Right atrium auricular region (tissue), 2 donors: ENCODE results near the gene ANKRD29. TPM values are rescaled to one million over a fixed set of nuclear protein-coding genes. Genes with fewer than 3 reads are reported as not detected.

Experiments
- DNase-seq: peaks from one replicate; pipeline ENCODE4 v3.0.0-alpha.2; 2019; ENCODE audit warnings: low spot score
- H3K27ac ChIP-seq, 2 donors: fragments of 200-600 bp; sonication (generic); 1 replicate in 1 of 2; 2 replicates in 1 of 2; pipeline ENCODE4 v1.5.1; 2016 to 2019
- H3K27me3 ChIP-seq, 2 donors: fragments of 200-600 bp; sonication (generic); one replicate each; pipeline versions ENCODE4 v1.5.1 to v1.6.0; 2017 to 2019
- H3K36me3 ChIP-seq: fragments of 200-600 bp; sonication (generic); one replicate; pipeline ENCODE4 v1.5.1; 2016
- H3K4me1 ChIP-seq, 2 donors: fragments of 200-600 bp; sonication (generic); one replicate each; pipeline versions ENCODE4 v1.5.1 to v1.6.0; 2017 to 2019
- H3K4me3 ChIP-seq, 2 donors: fragments of 200-600 bp; sonication (generic); 1 replicate in 1 of 2; 2 replicates in 1 of 2; pipeline ENCODE4 v1.5.1; 2017 to 2019; ENCODE audit warnings: mild to moderate bottlenecking in 1 of 2, moderate library complexity in 1 of 2
- H3K9me3 ChIP-seq, 2 donors: fragments of 200-600 bp; sonication (generic); one replicate each; pipeline ENCODE4 v1.5.1; 2019
- total RNA-seq, 2 donors: library from RNA; depleted of rRNA; stranded (reverse); fragments of >200 nt; gene quantifications; one replicate each; pipeline ENCODE4 v1.1.0, GENCODE V29; 2016
- TF ChIP-seq, protein P1 (sequence below), 2 donors: fragments of 200-600 bp; sonication (generic); IDR thresholded peaks; one replicate each; pipeline ENCODE4 v1.5.1; 2019; ENCODE audit warnings: antibody characterized with exemption in 2 of 2

Gene ANKRD29
- total RNA-seq, 2 donors from 2014 or later, result 2.2 to 3.5 TPM

DNA sequence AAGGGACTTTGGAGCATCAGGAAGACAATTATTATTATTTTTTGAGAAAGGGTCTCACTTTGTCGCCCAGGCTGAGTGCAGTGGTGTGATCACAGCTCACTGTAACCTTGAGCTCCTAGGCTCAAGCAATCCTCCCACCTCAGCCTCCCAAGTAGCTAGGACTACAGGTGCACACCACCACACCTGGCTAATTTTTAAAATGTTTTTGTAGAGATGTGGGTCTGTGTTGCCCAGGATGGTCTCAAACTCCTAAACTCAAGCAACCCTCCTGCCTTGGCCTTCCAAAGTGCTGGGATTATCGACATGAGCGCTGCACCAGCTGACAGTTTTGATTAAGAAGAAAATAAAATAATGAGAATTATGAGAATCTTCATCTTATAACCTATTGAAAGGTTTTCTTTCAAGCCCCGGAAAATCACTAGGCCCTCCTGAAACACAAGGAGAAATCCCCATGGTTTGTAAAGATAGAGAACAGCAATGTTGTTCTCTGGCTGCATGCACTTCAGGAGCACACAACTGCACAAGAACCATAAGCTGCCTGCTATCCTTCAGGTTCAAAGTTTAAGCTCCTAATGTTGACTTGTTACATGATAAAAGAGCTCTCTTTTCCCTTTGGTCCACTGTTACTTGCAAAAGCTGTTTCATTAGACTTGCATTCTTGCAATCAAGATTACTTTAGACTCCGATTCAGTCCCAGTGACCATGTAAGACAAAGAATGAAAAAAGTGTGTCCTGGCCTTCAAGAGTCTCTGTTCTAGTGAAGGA lies 93.2 kb downstream of the ANKRD29 start:
- Histone ChIP-seq H3K36me3 (peaks cover 46% of the 10 kb centered on the region), H3K27me3 (no peaks in the 10 kb centered on the region), H3K4me1 (peaks cover 0 to 28% of the 10 kb centered on the region in 2 donors), H3K4me3 (no peak overlapping the region), H3K27ac (no peak overlapping the region), H3K9me3 (no peaks in the 10 kb centered on the region)
- TF ChIP-seq, protein P1, sequence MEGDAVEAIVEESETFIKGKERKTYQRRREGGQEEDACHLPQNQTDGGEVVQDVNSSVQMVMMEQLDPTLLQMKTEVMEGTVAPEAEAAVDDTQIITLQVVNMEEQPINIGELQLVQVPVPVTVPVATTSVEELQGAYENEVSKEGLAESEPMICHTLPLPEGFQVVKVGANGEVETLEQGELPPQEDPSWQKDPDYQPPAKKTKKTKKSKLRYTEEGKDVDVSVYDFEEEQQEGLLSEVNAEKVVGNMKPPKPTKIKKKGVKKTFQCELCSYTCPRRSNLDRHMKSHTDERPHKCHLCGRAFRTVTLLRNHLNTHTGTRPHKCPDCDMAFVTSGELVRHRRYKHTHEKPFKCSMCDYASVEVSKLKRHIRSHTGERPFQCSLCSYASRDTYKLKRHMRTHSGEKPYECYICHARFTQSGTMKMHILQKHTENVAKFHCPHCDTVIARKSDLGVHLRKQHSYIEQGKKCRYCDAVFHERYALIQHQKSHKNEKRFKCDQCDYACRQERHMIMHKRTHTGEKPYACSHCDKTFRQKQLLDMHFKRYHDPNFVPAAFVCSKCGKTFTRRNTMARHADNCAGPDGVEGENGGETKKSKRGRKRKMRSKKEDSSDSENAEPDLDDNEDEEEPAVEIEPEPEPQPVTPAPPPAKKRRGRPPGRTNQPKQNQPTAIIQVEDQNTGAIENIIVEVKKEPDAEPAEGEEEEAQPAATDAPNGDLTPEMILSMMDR (IDR thresholded peaks at IDR 0.05), result no peak
- no peak for DNase-seq

DNA sequence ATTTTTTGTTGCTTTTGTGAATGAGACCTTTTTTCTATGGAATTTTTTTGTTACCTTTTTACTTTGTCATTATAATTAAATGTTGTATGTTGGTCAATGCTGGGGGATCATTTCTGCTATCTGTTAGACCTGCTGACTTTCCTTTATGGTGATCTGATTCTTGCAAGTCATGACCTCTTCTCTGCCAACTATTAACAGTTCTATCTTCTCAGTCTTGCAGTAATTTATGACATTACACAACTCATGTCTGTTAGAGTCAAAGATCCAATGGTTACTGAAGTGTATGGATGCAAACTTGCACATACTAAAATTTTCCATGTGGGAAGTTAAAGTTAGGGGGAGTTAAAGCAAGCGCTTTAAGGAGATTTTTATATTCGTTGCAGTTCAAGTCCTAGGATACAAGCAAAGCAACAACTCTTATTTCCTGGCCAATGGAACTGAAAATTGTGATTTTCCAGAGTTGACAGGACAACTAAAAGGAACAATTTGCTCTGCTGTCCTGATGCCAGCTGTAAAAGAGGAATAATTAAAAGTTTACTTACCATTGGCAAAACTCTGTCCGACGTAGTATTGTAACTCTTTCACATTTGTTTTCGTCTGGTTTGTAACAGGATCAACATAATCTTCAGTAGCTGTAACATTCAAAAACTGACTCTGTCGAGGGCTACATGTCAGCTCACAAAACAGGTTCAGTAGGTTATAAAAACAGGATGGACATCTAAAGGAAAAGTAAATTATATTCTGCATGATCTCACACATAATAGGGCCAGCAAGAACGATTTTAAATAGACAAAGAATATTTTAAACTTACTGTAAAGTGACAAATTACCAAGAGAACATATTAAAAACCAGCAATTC lies 94.2 kb downstream of the ANKRD29 start:
- no peak overlapping the region for H3K4me3 ChIP-seq
- no peak overlapping the region for H3K27ac ChIP-seq
- H3K9me3 ChIP-seq, result no peaks in the 10 kb centered on the region
- peaks cover 52% of the 10 kb centered on the region for H3K36me3 ChIP-seq
- TF ChIP-seq, protein P1 (IDR thresholded peaks at IDR 0.05), result no peak
- no peak for DNase-seq
- H3K4me1 ChIP-seq, result peaks cover 0 to 18% of the 10 kb centered on the region in 2 donors
- no peaks in the 10 kb centered on the region for H3K27me3 ChIP-seq

DNA sequence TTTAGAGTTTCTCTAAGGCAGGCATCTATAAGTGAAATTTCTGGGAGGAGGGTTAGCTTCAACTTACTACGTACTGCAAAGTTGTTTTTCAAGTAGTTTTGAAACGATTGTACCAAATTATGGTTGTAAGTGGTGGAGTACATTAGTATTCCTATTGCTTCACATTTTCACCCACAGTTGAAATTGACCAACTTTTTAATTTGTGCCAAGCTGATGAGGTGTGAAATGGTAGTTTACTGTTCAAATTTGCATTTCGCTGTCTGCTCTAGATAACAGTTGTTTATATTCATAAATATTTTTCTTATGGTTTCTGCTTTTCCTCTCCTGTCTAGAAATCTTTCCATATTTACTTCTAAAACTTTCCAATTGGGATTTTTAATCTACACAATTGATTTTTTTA lies 95.0 kb downstream of the ANKRD29 start:
- H3K36me3 ChIP-seq, result peaks cover 52% of the 10 kb centered on the region
- H3K27ac ChIP-seq, result no peak overlapping the region
- H3K9me3 ChIP-seq, result no peaks in the 10 kb centered on the region
- no peak overlapping the region for H3K4me3 ChIP-seq
- peaks cover 0 to 11% of the 10 kb centered on the region in 2 donors for H3K4me1 ChIP-seq
- TF ChIP-seq, protein P1 (IDR thresholded peaks at IDR 0.05), result no peak
- DNase-seq, result no peak
- H3K27me3 ChIP-seq, result no peaks in the 10 kb centered on the region

DNA sequence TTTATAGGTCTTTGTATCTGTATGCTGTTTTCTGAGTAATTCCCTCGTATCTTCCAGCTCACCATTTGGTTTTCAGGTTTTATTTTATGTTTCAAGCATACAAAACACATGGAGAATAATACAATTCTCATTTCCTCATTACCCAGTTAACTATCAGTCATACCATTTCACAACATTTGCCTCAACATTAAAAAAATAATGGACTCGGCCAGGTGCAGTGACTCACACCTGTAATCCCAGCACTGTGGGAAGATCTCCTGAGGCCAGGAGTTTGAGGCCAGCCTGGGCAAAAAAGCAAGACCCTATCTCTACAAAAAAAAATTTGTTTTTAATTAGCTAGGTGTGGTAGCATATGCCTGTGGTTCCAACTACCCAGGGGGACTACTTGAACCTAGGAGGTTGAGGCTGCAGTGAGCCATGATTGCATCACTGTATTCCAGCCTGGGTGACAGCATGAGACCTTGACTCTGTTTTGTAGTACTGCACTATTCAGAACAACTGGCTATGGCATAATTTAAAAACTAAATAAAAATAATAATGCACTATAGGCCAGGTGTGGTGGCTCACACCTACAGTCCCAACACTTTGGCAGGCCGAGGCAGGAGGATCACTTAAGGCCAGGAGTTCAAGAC lies 96.7 kb downstream of the ANKRD29 start:
- no peaks in the 10 kb centered on the region for H3K4me1 ChIP-seq
- no peak overlapping the region for H3K4me3 ChIP-seq
- H3K9me3 ChIP-seq, result no peaks in the 10 kb centered on the region
- H3K36me3 ChIP-seq, result peaks cover 64% of the 10 kb centered on the region
- TF ChIP-seq, protein P1 (IDR thresholded peaks at IDR 0.05), result no peak
- no peak for DNase-seq
- no peaks in the 10 kb centered on the region for H3K27me3 ChIP-seq
- H3K27ac ChIP-seq, result no peak overlapping the region

DNA sequence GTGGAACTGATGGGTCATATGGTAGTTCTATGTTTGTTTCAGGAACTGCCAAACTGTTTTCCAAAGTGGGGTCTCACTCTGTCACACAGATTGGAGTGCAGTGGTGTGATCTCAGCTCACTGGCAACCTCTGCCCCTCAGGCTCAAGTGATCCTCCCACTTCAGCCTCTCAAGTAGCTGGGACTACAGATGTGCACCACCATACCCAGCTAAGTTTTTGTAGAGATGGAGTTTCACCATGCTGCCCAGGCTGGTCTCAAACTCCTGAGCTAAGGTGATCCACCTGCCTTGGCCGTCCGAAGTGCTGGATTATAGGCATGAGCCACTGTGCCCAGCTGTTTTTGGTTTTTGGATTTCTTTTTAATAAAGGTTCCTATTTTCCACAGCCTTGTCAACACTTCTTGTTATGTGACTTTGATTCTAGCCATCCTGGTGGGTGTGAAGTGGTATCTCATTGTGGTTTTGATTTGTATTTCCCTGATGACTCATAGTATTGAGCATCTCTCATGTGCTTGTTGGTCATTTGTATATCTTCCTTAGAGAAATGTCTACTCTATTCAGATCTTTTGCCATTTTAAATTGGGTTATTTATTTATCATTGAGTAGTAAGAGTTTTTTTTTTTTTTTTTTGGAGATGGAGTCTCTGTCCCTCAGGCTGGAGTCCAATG lies 99.2 kb downstream of the ANKRD29 start:
- Histone ChIP-seq H3K4me3 (no peak overlapping the region), H3K9me3 (no peaks in the 10 kb centered on the region), H3K36me3 (peaks cover 71% of the 10 kb centered on the region), H3K4me1 (no peaks in the 10 kb centered on the region), H3K27me3 (no peaks in the 10 kb centered on the region), H3K27ac (no peak overlapping the region)
- no peak for DNase-seq
- TF ChIP-seq, protein P1 (IDR thresholded peaks at IDR 0.05), result no peak
